Lung (tissue), 12 donors: ENCODE data around the gene ZNF408. TPM values are rescaled to one million over a fixed set of nuclear protein-coding genes. Genes with fewer than 3 reads are reported as not detected.

Experiments used
- ATAC-seq: fragments of 200-7000 bp; cut with Tn5 transposase; one replicate; pipeline ENCODE4 v1.9.1; 2020; ENCODE audit warnings: moderate number of reproducible peaks; ENCODE audit not compliant: insufficient read depth, low FRiP score
- DNase-seq, 3 donors: peaks; one replicate each; pipeline ENCODE4 v3.0.0-alpha.2; 2013 to 2017
- H3K27ac ChIP-seq, 2 donors: one replicate each; pipeline ENCODE4 v1.5.1; 2013; ENCODE audit warnings: mild to moderate bottlenecking in 2 of 2, moderate library complexity in 2 of 2, control low read depth in 1 of 2, inconsistent platforms in 1 of 2, low read depth in 1 of 2, low read length in 1 of 2
- H3K27me3 ChIP-seq, 3 donors: one replicate each; pipeline ENCODE4 v1.5.1; 2013; ENCODE audit warnings: low read length in 2 of 3; ENCODE audit not compliant: control insufficient read depth in 3 of 3, insufficient read depth in 3 of 3
- H3K36me3 ChIP-seq, 4 donors: one replicate each; pipeline ENCODE4 v1.5.1; 2013; ENCODE audit warnings: low read length in 4 of 4, mild to moderate bottlenecking in 1 of 4, moderate library complexity in 1 of 4; ENCODE audit not compliant: control insufficient read depth in 4 of 4, insufficient read depth in 4 of 4
- H3K4me1 ChIP-seq, 5 donors: one replicate each; pipeline ENCODE4 v1.5.1; 2013; ENCODE audit warnings: low read length in 5 of 5, mild to moderate bottlenecking in 2 of 5, moderate library complexity in 1 of 5; ENCODE audit not compliant: control insufficient read depth in 5 of 5, insufficient read depth in 5 of 5
- H3K4me3 ChIP-seq: one replicate; pipeline ENCODE4 v1.5.1; 2013; ENCODE audit warnings: mild to moderate bottlenecking, control low read depth, moderate library complexity
- H3K9ac ChIP-seq, 2 donors: one replicate each; pipeline ENCODE4 v1.5.1; 2013; ENCODE audit warnings: low read length in 2 of 2, control low read depth in 1 of 2; ENCODE audit not compliant: insufficient read depth in 1 of 2
- H3K9me3 ChIP-seq, 4 donors: one replicate each; pipeline ENCODE4 v1.5.1; 2013; ENCODE audit warnings: low read length in 3 of 4, mild to moderate bottlenecking in 1 of 4, moderate library complexity in 1 of 4; ENCODE audit not compliant: control insufficient read depth in 4 of 4, insufficient read depth in 3 of 4
- CTCF ChIP-seq: IDR thresholded peaks from 2 replicates; pipeline ENCODE4 v1.5.1; 2012; ENCODE audit warnings: mild to moderate bottlenecking; ENCODE audit errors: control extremely low read depth, extremely low read depth
- WGBS, 2 donors: extraction: QIAGEN DNeasy Blood & Tissue Kit; methylation state at CpG; one replicate each; pipeline ENCODE4 v1.1.7; 2013; 5-methylcytosine and 5-hydroxymethylcytosine counted together
- polyA plus RNA-seq, 2 donors: library from polyadenylated mRNA; stranded (reverse); fragments of 200-250 nt; gene quantifications; one replicate each; pipeline ENCODE4 v1.2.1, GENCODE V29; 2013
- total RNA-seq, 2 donors: library from RNA; depleted of rRNA in 1 of 2; stranded (reverse); fragments of >200 nt in 1 of 2; gene quantifications; one replicate each; pipeline ENCODE4 v1.2.1, GENCODE V29; 2014 to 2021
- donor health status: control.
- donor health status: control.
- donor health status: Bipolar disorder and iron deficiency.
- donor health status: healthy.
- donor health status: DM: yes; HTN: yes; CAD: no.

The ZNF408 gene
- total and polyA plus RNA-seq, 4 donors, result 3.2 to 12.7 (median 6.9) TPM

GRCh38 chr11:46743693-46744339 lies 43.0 kb downstream of the ZNF408 start:
- H3K27me3 ChIP-seq, result no peaks in the 10 kb centered on the region
- H3K4me1 ChIP-seq, result no peaks in the 10 kb centered on the region
- DNase-seq (no peak), ATAC-seq (no peak)
- no peak overlapping the region for H3K9ac ChIP-seq
- 82 to 90% methylated on average over 10 of the region's 10 CpGs for WGBS, 2 donors
- no peaks in the 10 kb centered on the region for H3K9me3 ChIP-seq
- H3K4me3 ChIP-seq, result no peak overlapping the region
- H3K36me3 ChIP-seq, result peaks cover 33 to 54% (median 42%) of the 10 kb centered on the region in 4 donors
- H3K27ac ChIP-seq, result no peak overlapping the region
- TF ChIP-seq CTCF, result no peak

- Histone ChIP-seq H3K27ac (no peak overlapping the region), H3K4me1 (no peaks in the 10 kb centered on the region), H3K4me3 (no peak overlapping the region), H3K27me3 (no peaks in the 10 kb centered on the region), H3K9me3 (no peaks in the 10 kb centered on the region), H3K36me3 (peaks cover 39 to 54% (median 49%) of the 10 kb centered on the region in 4 donors), H3K9ac (no peak overlapping the region)
- no peak for DNase-seq
- no peak for TF ChIP-seq CTCF
- WGBS, 2 donors, result 90 to 100% methylated on average over 1 of the region's 1 CpG
- ATAC-seq, result no peak
Observed at GRCh38 chr11:46745328-46745727, 44.5 kb downstream of the ZNF408 start.

- Histone ChIP-seq H3K9ac (no peak overlapping the region), H3K4me1 (no peaks in the 10 kb centered on the region), H3K9me3 (no peaks in the 10 kb centered on the region), H3K4me3 (no peak overlapping the region), H3K36me3 (peaks cover 44 to 60% (median 56%) of the 10 kb centered on the region in 4 donors), H3K27me3 (no peaks in the 10 kb centered on the region), H3K27ac (no peak overlapping the region)
- ATAC-seq, result no peak
- 93 to 94% methylated on average over 3 of the region's 3 CpGs for WGBS, 2 donors
- no peak for TF ChIP-seq CTCF
- DNase-seq, result no peak
Observed at GRCh38 chr11:46745995-46746394, 45.2 kb downstream of the ZNF408 start.

GRCh38 chr11:46747150-46747549 lies 46.3 kb downstream of the ZNF408 start:
- ATAC-seq (no peak), DNase-seq (no peak)
- no peak for TF ChIP-seq CTCF
- H3K4me3 ChIP-seq, result no peak overlapping the region
- H3K36me3 ChIP-seq, result peaks cover 43 to 64% (median 59%) of the 10 kb centered on the region in 4 donors
- no peaks in the 10 kb centered on the region for H3K4me1 ChIP-seq
- H3K9me3 ChIP-seq, result no peaks in the 10 kb centered on the region
- 91 to 96% methylated on average over 6 of the region's 6 CpGs for WGBS, 2 donors
- H3K9ac ChIP-seq, result no peak overlapping the region
- H3K27me3 ChIP-seq, result no peaks in the 10 kb centered on the region
- H3K27ac ChIP-seq, result no peak overlapping the region
